HG03045 (cell line): ENCODE data around the gene NEK2.

Experiments used
- ATAC-seq: cut with Tn5 transposase; IDR thresholded peaks from one replicate; pipeline ENCODE4 v1.9.1; 2021; ENCODE audit warnings: mild to moderate bottlenecking, moderate library complexity; ENCODE audit not compliant: unreplicated experiment

Gene NEK2

DNA sequence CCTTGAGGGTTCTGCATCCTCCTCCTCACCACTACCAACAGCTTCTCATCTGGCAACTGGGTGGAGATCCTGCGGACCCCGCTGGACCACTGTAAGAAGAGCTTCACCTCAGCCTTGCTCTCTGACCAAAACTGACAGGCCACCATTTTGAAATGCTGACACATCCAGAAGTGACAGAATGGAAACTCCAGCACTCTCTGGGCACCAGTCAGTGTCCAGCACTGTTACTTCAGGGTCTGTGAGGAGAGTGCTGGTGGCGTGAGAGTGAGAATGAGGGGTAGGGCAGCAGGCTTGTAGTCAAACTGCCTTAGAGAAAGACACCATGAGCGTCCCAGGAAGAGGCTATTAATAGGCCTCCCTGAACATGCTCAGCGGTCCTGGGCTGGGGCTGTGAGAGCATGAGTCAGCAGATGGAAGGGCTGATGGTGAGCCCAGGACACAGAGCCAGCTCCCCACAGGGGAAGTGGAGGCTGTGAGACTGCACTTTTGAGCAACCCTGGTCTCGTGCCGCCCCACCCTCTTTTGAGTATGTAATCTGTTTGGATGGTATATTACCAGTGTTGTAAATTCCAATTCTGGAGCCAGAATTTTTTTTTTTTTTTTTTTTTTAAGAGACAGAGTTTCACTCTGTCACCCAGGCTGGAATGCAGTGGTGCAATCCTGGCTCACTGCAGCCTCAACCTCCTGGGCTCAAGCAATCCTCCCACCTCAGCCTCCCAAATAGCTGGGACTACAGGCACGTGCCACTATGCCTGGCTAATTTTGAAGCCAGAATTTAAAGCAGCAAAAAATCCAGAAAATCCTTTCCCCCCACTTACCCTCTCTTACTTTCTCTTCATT lies 62.1 kb downstream of the NEK2 start:
- ATAC-seq = no peak

DNA sequence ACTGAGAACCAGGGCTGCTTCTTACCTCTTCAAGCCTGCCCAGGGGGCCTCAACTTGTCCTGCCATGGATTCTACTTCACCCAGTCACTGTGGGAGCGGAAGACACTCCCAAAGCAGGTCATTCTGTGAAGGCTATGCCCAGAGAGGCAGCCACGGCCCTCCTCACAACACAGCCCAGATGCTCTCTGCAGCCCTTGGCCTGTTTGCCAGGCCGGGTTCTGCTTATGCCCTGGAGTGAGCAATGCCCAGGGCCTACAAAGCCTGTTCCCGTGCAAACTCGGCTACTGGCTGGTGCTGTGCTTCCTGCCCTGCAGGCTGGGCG lies 62.7 kb downstream of the NEK2 start:
- no peak for ATAC-seq
